Liver (tissue), 9 donors: ENCODE results near the gene TRAPPC10. TPM values are rescaled to one million over a fixed set of nuclear protein-coding genes. Genes with fewer than 3 reads are reported as not detected.

Source experiments
- DNase-seq: peaks from one replicate; pipeline ENCODE4 v3.0.0-alpha.2; 2017; ENCODE audit warnings: low spot score
- H3K27ac ChIP-seq, 2 donors: one replicate each; pipeline ENCODE4 v1.7.0; 2013; ENCODE audit warnings: inconsistent platforms in 2 of 2, low read length in 2 of 2, control low read depth in 1 of 2, low read depth in 1 of 2, mild to moderate bottlenecking in 1 of 2
- H3K27me3 ChIP-seq, 4 donors: one replicate each; pipeline versions ENCODE4 v1.6.1 to v1.7.0; 2013; ENCODE audit warnings: low read length in 3 of 4, inconsistent platforms in 1 of 4, mild to moderate bottlenecking in 1 of 4, moderate library complexity in 1 of 4; ENCODE audit not compliant: control insufficient read depth in 4 of 4, insufficient read depth in 4 of 4
- H3K36me3 ChIP-seq, 4 donors: one replicate each; pipeline versions ENCODE4 v1.6.1 to v1.7.0; 2013; ENCODE audit warnings: low read length in 3 of 4, mild to moderate bottlenecking in 3 of 4, low read depth in 1 of 4, moderate library complexity in 1 of 4; ENCODE audit not compliant: control insufficient read depth in 4 of 4, insufficient read depth in 3 of 4
- H3K4me1 ChIP-seq, 4 donors: one replicate each; pipeline versions ENCODE4 v1.6.1 to v1.7.0; 2013; ENCODE audit warnings: low read length in 3 of 4, mild to moderate bottlenecking in 3 of 4, moderate library complexity in 1 of 4; ENCODE audit not compliant: control insufficient read depth in 4 of 4, insufficient read depth in 4 of 4
- H3K4me3 ChIP-seq, 3 donors: one replicate each; pipeline versions ENCODE4 v1.6.1 to v1.7.0; 2013; ENCODE audit warnings: low read length in 3 of 3, control low read depth in 1 of 3, low read depth in 1 of 3, mild to moderate bottlenecking in 1 of 3
- H3K9ac ChIP-seq, 2 donors: one replicate each; pipeline ENCODE4 v1.7.0; 2013; ENCODE audit warnings: low read length in 2 of 2, mild to moderate bottlenecking in 2 of 2, moderate library complexity in 2 of 2, control low read depth in 1 of 2, low read depth in 1 of 2
- H3K9me3 ChIP-seq, 4 donors: one replicate each; pipeline versions ENCODE4 v1.6.1 to v1.7.0; 2013; ENCODE audit warnings: low read length in 3 of 4; ENCODE audit not compliant: control insufficient read depth in 4 of 4
- CTCF ChIP-seq: fragments of 150-350 bp; IDR thresholded peaks from 2 replicates; pipeline ENCODE4 v1.5.1; 2017; ENCODE audit warnings: improper control_type of control experiment, low read depth, low read length; ENCODE audit not compliant: missing input control
- EGR1 ChIP-seq, 2 donors: IDR thresholded peaks; 2 replicates each; pipeline ENCODE4 v1.6.1; 2016 to 2018; ENCODE audit warnings: antibody characterized with exemption in 2 of 2, low read depth in 2 of 2
- FOXA1 ChIP-seq: IDR thresholded peaks from 2 replicates; pipeline ENCODE4 v1.6.1; 2016; ENCODE audit warnings: antibody characterized with exemption
- GABPA ChIP-seq, 2 donors: IDR thresholded peaks in 1 of 2; conservative IDR thresholded peaks in 1 of 2; 2 replicates each; pipeline ENCODE4 v1.6.1; 2016; ENCODE audit warnings: antibody characterized with exemption in 2 of 2, mild to moderate bottlenecking in 1 of 2, moderate library complexity in 1 of 2
- HNF4A ChIP-seq, 2 donors: conservative IDR thresholded peaks; 2 replicates each; pipeline ENCODE4 v1.6.1; 2016; ENCODE audit warnings: antibody characterized with exemption in 2 of 2, mild to moderate bottlenecking in 2 of 2
- HNF4G ChIP-seq: IDR thresholded peaks from 2 replicates; pipeline ENCODE4 v1.6.1; 2016; ENCODE audit warnings: antibody characterized with exemption
- JUND ChIP-seq, 2 donors: IDR thresholded peaks; 2 replicates each; pipeline ENCODE4 v1.6.1; 2016; ENCODE audit warnings: antibody characterized with exemption in 2 of 2
- MAX ChIP-seq: IDR thresholded peaks from 2 replicates; pipeline ENCODE4 v1.6.1; 2016; ENCODE audit warnings: antibody characterized with exemption
- NR2F2 ChIP-seq: IDR thresholded peaks from 2 replicates; pipeline ENCODE4 v1.6.1; 2016; ENCODE audit warnings: antibody characterized with exemption
- RAD21 ChIP-seq, 2 donors: IDR thresholded peaks; 2 replicates each; pipeline ENCODE4 v1.6.1; 2016; ENCODE audit warnings: antibody characterized with exemption in 2 of 2, mild to moderate bottlenecking in 2 of 2
- REST ChIP-seq: IDR thresholded peaks from 2 replicates; pipeline ENCODE4 v1.6.1; 2016; ENCODE audit warnings: antibody characterized with exemption, mild to moderate bottlenecking
- SP1 ChIP-seq: IDR thresholded peaks from 2 replicates; pipeline ENCODE4 v1.6.1; 2018; ENCODE audit warnings: antibody characterized with exemption, mild to moderate bottlenecking
- YY1 ChIP-seq: IDR thresholded peaks from 2 replicates; pipeline ENCODE4 v1.6.1; 2016; ENCODE audit warnings: antibody characterized with exemption, mild to moderate bottlenecking
- ZBTB33 ChIP-seq: IDR thresholded peaks from 2 replicates; pipeline ENCODE4 v1.6.1; 2016; ENCODE audit warnings: antibody characterized with exemption
- WGBS: extraction: QIAGEN DNeasy Blood & Tissue Kit; methylation state at CpG from one replicate; pipeline ENCODE4 v1.1.7; 2013; 5-methylcytosine and 5-hydroxymethylcytosine counted together
- polyA plus RNA-seq, 2 donors: library from polyadenylated mRNA; stranded (reverse) in 1 of 2; unstranded in 1 of 2; fragments of 200-250 nt in 1 of 2; fragments of >200 nt in 1 of 2; fragmentation: Nextera tagmentation in 1 of 2; extraction: Ambion mirVana in 1 of 2; gene quantifications; one replicate each; pipeline versions ENCODE4 v1.2.1 to v1.2.3, GENCODE V29; 2013 to 2015
- total RNA-seq, 2 donors: library from RNA; depleted of rRNA; stranded (reverse); fragments of >200 nt; gene quantifications; one replicate each; pipeline ENCODE4 v1.2.3, GENCODE V29; 2014
- TF ChIP-seq, protein P1 (sequence below): IDR thresholded peaks from 2 replicates; pipeline ENCODE4 v1.6.1; 2016; ENCODE audit warnings: antibody characterized with exemption
- donor health status: healthy.
- donor health status: healthy.
- donor health status: healthy.
- donor health status: healthy.
- donor health status: healthy.

Gene TRAPPC10
- total and polyA plus RNA-seq, 4 donors: 4.9 to 24.9 (median 11.9) TPM

- TF ChIP-seq REST (no peak), MAX (no peak), GABPA (IDR thresholded peaks at IDR 0.05 in 1 of 2, conservative IDR thresholded peaks at IDR 0.05 in 1 of 2) (no peak), HNF4G (no peak), RAD21 (IDR thresholded peaks at IDR 0.05) (no peak), EGR1 (IDR thresholded peaks at IDR 0.05; ENCODE audit: low read depth in 2 of 2) (no peak), SP1 (no peak), HNF4A (conservative IDR thresholded peaks at IDR 0.05) (no peak), JUND (IDR thresholded peaks at IDR 0.05) (no peak), FOXA1 (no peak)
These were observed 46.0 kb downstream of the TRAPPC10 start (continued) for GRCh38 chr21:44057960-44058651.

DNA sequence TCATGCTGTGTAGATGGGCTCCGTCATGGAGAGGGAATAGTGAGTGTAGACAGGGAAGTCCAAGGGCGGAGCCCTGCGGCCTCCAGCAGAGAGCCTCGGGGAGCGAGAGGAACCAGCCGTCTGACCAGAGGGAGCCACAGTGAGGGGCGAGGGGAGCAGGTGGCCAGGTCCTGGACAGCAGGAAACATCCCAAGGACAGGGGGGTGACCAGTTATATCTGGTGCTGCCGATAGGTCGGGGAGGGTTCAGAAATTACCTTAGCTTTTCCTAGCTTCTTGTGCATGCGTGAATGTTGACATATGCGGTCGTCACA lies 46.5 kb downstream of the TRAPPC10 start:
- Histone ChIP-seq H3K27ac (no peak overlapping the region), H3K4me3 (no peak overlapping the region), H3K9me3 (no peaks in the 10 kb centered on the region), H3K36me3 (peaks cover 2 to 32% (median 27%) of the 10 kb centered on the region in 4 donors), H3K9ac (no peak overlapping the region), H3K4me1 (no peaks in the 10 kb centered on the region), H3K27me3 (no peaks in the 10 kb centered on the region)
- no peak for TF ChIP-seq SP1
- TF ChIP-seq NR2F2: no peak
- no peak for TF ChIP-seq ZBTB33
- TF ChIP-seq REST: no peak
- TF ChIP-seq GABPA (IDR thresholded peaks at IDR 0.05 in 1 of 2, conservative IDR thresholded peaks at IDR 0.05 in 1 of 2): no peak
- TF ChIP-seq EGR1 (IDR thresholded peaks at IDR 0.05; ENCODE audit: low read depth in 2 of 2): no peak
- TF ChIP-seq CTCF: no peak
- TF ChIP-seq HNF4A (conservative IDR thresholded peaks at IDR 0.05): no peak
- no peak for TF ChIP-seq FOXA1
- no peak for TF ChIP-seq MAX
- TF ChIP-seq, protein P1, sequence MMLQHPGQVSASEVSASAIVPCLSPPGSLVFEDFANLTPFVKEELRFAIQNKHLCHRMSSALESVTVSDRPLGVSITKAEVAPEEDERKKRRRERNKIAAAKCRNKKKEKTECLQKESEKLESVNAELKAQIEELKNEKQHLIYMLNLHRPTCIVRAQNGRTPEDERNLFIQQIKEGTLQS: no peak
- TF ChIP-seq YY1: no peak
- TF ChIP-seq JUND (IDR thresholded peaks at IDR 0.05): no peak
- no peak for TF ChIP-seq HNF4G
- WGBS: 97% methylated on average over 12 of the region's 12 CpGs
- no peak for DNase-seq
